Ovary (tissue), 3 donors: Measurements from ENCODE around the gene NOL11.

Source experiments
- POLR2A ChIP-seq: fragments of 450-650 bp; IDR thresholded peaks from one replicate; pipeline ENCODE4 v1.6.1; 2017; ENCODE audit warnings: antibody characterized with exemption, mild to moderate bottlenecking, moderate library complexity
- TF ChIP-seq, protein P1 (sequence below), 3 donors: fragments of 450-650 bp in 2 of 3; fragments of 200-600 bp in 1 of 3; IDR thresholded peaks; one replicate each; pipeline versions ENCODE4 v1.5.1 to v1.8.0; 2016 to 2022; ENCODE audit warnings: antibody characterized with exemption in 3 of 3, mild to moderate bottlenecking in 1 of 3
- donor health status: DM: no; HTN: no; CAD: no.

DNA sequence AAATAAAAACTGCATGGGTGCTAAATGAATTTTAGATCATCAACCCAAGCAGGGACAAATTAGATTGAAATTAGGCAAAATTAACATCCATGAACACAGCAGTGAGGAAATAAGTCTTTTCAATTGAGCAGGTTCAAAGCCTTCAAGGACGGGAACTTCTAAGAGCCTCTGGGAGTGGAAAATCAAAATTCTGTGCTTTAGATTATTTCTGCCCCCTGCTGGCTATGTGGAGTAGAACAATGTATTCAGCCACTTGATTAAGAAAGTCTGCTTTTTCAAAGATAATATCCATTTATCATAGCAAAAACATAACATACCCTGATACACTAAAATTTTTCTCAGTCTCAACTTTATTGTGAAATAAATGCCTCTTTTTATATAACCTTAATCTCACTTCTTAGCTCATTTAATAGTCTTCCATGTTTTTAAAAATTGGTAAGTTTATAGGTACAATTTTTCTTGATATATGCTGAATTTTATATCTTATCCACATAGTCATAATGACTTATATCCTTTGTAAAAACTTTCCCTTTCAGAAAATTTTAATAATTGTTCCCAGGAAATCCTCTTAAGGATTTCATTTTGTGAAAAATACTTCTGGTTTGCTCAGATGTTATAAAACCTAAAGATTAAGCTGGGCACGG is 28.1 kb upstream of the NOL11 start:
- no peak for TF ChIP-seq POLR2A
- TF ChIP-seq, protein P1, sequence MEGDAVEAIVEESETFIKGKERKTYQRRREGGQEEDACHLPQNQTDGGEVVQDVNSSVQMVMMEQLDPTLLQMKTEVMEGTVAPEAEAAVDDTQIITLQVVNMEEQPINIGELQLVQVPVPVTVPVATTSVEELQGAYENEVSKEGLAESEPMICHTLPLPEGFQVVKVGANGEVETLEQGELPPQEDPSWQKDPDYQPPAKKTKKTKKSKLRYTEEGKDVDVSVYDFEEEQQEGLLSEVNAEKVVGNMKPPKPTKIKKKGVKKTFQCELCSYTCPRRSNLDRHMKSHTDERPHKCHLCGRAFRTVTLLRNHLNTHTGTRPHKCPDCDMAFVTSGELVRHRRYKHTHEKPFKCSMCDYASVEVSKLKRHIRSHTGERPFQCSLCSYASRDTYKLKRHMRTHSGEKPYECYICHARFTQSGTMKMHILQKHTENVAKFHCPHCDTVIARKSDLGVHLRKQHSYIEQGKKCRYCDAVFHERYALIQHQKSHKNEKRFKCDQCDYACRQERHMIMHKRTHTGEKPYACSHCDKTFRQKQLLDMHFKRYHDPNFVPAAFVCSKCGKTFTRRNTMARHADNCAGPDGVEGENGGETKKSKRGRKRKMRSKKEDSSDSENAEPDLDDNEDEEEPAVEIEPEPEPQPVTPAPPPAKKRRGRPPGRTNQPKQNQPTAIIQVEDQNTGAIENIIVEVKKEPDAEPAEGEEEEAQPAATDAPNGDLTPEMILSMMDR (IDR thresholded peaks at IDR 0.05) = peak; percentile 27 to 89 (median 79)
